HEK293 (cell line): ENCODE data around the gene ADK.
A peak's percentile ranks its signal among the peaks of the same experiment; 100 is the strongest.

ENCODE experiments used
- CTCF ChIA-PET: fragments of 350-600 bp; formaldehyde crosslinking; extraction: SDS; loops from one replicate; lab custom pipeline; 2021; ENCODE audit warnings: antibody characterized with exemption; lab: Yijun Ruan, JAX
- POLR2A ChIA-PET: fragments of 300-600 bp; formaldehyde crosslinking; extraction: SDS; loops from one replicate; lab custom pipeline; 2020; ENCODE audit warnings: antibody characterized with exemption, inconsistent platforms; lab: Yijun Ruan, JAX
- H3K27ac ChIP-seq: fragments of 200-500 bp; sonication (Bioruptor generic); 2 replicates; pipeline ENCODE4 v1.5.1; 2014; ENCODE audit warnings: low read depth, low read length, control low read depth, inconsistent platforms; ENCODE audit errors: extremely low read depth
- H3K36me3 ChIP-seq, 2 experiments: fragments of 200-500 bp in 1 of 2; sonication (Bioruptor generic) in 1 of 2; 1 replicate in 1 of 2; 2 replicates in 1 of 2; pipeline ENCODE4 v1.5.1; 2014 to 2017; ENCODE audit warnings: inconsistent platforms in 2 of 2, low read length in 2 of 2; ENCODE audit not compliant: control insufficient read depth in 2 of 2, insufficient read depth in 1 of 2
- H3K4me1 ChIP-seq: fragments of 200-500 bp; sonication (Bioruptor generic); 2 replicates; pipeline ENCODE4 v1.5.1; 2014; ENCODE audit warnings: mild to moderate bottlenecking, low read length, inconsistent platforms; ENCODE audit not compliant: control insufficient read depth, insufficient read depth
- H3K4me3 ChIP-seq: 2 replicates; pipeline ENCODE4 v1.5.1; 2011; ENCODE audit warnings: low read depth, mild to moderate bottlenecking, control low read depth, low read length, moderate library complexity
- H3K9me3 ChIP-seq: fragments of 200-500 bp; sonication (Bioruptor generic); 2 replicates; pipeline ENCODE4 v1.5.1; 2014; ENCODE audit warnings: low read depth, low read length, inconsistent platforms; ENCODE audit not compliant: control insufficient read depth, insufficient read depth
- MYNN ChIP-seq: fragments of 450-650 bp; formaldehyde crosslinking; IDR thresholded peaks from 2 replicates; pipeline ENCODE4 v1.5.1; 2016; ENCODE audit warnings: missing biosample characterization, missing genetic modification characterization, borderline replicate concordance
- OSR2 ChIP-seq: fragments of 450-650 bp; formaldehyde crosslinking; IDR thresholded peaks from 2 replicates; pipeline ENCODE4 v1.5.1; 2016; ENCODE audit warnings: missing biosample characterization, missing genetic modification characterization
- REPIN1 ChIP-seq: fragments of 450-650 bp; formaldehyde crosslinking; IDR thresholded peaks from 2 replicates; pipeline ENCODE4 v1.5.1; 2017; ENCODE audit warnings: missing biosample characterization, missing genetic modification characterization, low read depth
- ZBTB49 ChIP-seq: fragments of 450-650 bp; formaldehyde crosslinking; IDR thresholded peaks from 2 replicates; pipeline ENCODE4 v1.5.1; 2016; ENCODE audit warnings: missing biosample characterization, missing genetic modification characterization, low read depth
- ZEB2 ChIP-seq: fragments of 450-650 bp; formaldehyde crosslinking; IDR thresholded peaks from 2 replicates; pipeline ENCODE4 v1.5.1; 2016; ENCODE audit warnings: missing biosample characterization, missing genetic modification characterization
- ZNF184 ChIP-seq: fragments of 450-650 bp; IDR thresholded peaks from 2 replicates; pipeline ENCODE4 v1.5.1; 2018; ENCODE audit warnings: missing biosample characterization, mild to moderate bottlenecking, missing genetic modification characterization
- ZNF23 ChIP-seq: fragments of 450-650 bp; formaldehyde crosslinking; IDR thresholded peaks from 2 replicates; pipeline ENCODE4 v1.5.1; 2016; ENCODE audit warnings: missing biosample characterization, missing genetic modification characterization, borderline replicate concordance
- ZNF292 ChIP-seq: fragments of 450-650 bp; formaldehyde crosslinking; IDR thresholded peaks from 2 replicates; pipeline ENCODE4 v1.5.1; 2016; ENCODE audit warnings: low read depth, missing biosample characterization, missing genetic modification characterization, borderline replicate concordance
- ZNF311 ChIP-seq: fragments of 450-650 bp; formaldehyde crosslinking; IDR thresholded peaks from 2 replicates; pipeline ENCODE4 v1.5.1; 2017; ENCODE audit warnings: missing biosample characterization, missing genetic modification characterization, borderline replicate concordance
- ZNF341 ChIP-seq: fragments of 450-650 bp; formaldehyde crosslinking; IDR thresholded peaks from 2 replicates; pipeline ENCODE4; 2016; ENCODE audit warnings: low read depth, missing biosample characterization, missing genetic modification characterization
- ZNF354C ChIP-seq: fragments of 450-650 bp; formaldehyde crosslinking; IDR thresholded peaks from 2 replicates; pipeline ENCODE4 v1.5.1; 2016; ENCODE audit warnings: missing biosample characterization, missing genetic modification characterization, low read depth, borderline replicate concordance
- ZNF449 ChIP-seq: fragments of 450-650 bp; formaldehyde crosslinking; IDR thresholded peaks from 2 replicates; pipeline ENCODE4 v1.5.1; 2017; ENCODE audit warnings: missing biosample characterization, mild to moderate bottlenecking, missing genetic modification characterization, moderate library complexity
- ZNF530 ChIP-seq: fragments of 450-650 bp; formaldehyde crosslinking; IDR thresholded peaks from 2 replicates; pipeline ENCODE4 v1.5.1; 2016; ENCODE audit warnings: low read depth, missing biosample characterization, missing genetic modification characterization
- ZNF621 ChIP-seq: fragments of 450-650 bp; formaldehyde crosslinking; IDR thresholded peaks from 2 replicates; pipeline ENCODE4 v1.5.1; 2017; ENCODE audit warnings: missing biosample characterization, missing genetic modification characterization
- ZNF664 ChIP-seq: fragments of 450-650 bp; formaldehyde crosslinking; IDR thresholded peaks from 2 replicates; pipeline ENCODE4 v1.5.1; 2016; ENCODE audit warnings: missing biosample characterization, missing genetic modification characterization
- ZNF768 ChIP-seq: fragments of 450-650 bp; formaldehyde crosslinking; IDR thresholded peaks from 2 replicates; pipeline ENCODE4 v1.5.1; 2018; ENCODE audit warnings: missing biosample characterization, mild to moderate bottlenecking, missing genetic modification characterization
- ZNF776 ChIP-seq: fragments of 450-650 bp; formaldehyde crosslinking; IDR thresholded peaks from 2 replicates; pipeline ENCODE4 v1.5.0; 2017; ENCODE audit warnings: missing biosample characterization, missing genetic modification characterization, borderline replicate concordance
- TF ChIP-seq, protein P1 (sequence below): fragments of 450-650 bp; formaldehyde crosslinking; IDR thresholded peaks from 2 replicates; pipeline ENCODE4 v1.5.1; 2017; ENCODE audit warnings: missing biosample characterization, missing genetic modification characterization
- TF ChIP-seq, protein P2 (sequence below): IDR thresholded peaks from 2 replicates; pipeline ENCODE4 v1.6.1; 2011; ENCODE audit warnings: mild to moderate bottlenecking, low read depth, low read length, borderline replicate concordance
- TF ChIP-seq, protein P3 (sequence below): fragments of 450-650 bp; formaldehyde crosslinking; IDR thresholded peaks from 2 replicates; pipeline ENCODE4 v1.5.1; 2016; ENCODE audit warnings: missing biosample characterization, missing genetic modification characterization

The ADK gene

GRCh38 chr10:74164716-74165529, 13.9 kb downstream of the ADK start (continued):
- TF ChIP-seq, protein P1, sequence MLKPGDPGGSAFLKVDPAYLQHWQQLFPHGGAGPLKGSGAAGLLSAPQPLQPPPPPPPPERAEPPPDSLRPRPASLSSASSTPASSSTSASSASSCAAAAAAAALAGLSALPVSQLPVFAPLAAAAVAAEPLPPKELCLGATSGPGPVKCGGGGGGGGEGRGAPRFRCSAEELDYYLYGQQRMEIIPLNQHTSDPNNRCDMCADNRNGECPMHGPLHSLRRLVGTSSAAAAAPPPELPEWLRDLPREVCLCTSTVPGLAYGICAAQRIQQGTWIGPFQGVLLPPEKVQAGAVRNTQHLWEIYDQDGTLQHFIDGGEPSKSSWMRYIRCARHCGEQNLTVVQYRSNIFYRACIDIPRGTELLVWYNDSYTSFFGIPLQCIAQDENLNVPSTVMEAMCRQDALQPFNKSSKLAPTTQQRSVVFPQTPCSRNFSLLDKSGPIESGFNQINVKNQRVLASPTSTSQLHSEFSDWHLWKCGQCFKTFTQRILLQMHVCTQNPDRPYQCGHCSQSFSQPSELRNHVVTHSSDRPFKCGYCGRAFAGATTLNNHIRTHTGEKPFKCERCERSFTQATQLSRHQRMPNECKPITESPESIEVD (tag by site-specific recombination): peak; percentile 92
- TF ChIP-seq ZNF530 (tag by site-specific recombination) (no peak), ZNF23 (tag by site-specific recombination) (no peak), ZNF292 (tag by site-specific recombination) (no peak), OSR2 (no peak), ZNF341 (tag by site-specific recombination) (0 out of 2 replicates have a peak, but pooled peaks have one; percentile 19)
- TF ChIP-seq, protein P2, sequence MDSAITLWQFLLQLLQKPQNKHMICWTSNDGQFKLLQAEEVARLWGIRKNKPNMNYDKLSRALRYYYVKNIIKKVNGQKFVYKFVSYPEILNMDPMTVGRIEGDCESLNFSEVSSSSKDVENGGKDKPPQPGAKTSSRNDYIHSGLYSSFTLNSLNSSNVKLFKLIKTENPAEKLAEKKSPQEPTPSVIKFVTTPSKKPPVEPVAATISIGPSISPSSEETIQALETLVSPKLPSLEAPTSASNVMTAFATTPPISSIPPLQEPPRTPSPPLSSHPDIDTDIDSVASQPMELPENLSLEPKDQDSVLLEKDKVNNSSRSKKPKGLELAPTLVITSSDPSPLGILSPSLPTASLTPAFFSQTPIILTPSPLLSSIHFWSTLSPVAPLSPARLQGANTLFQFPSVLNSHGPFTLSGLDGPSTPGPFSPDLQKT: no peak

GRCh38 chr10:74165530-74165901, 14.5 kb downstream of the ADK start:
- no peaks in the 10 kb centered on the region; a peak in 1 of 3 replicates for H3K36me3 ChIP-seq
- H3K4me3 ChIP-seq: no peak overlapping the region
- H3K9me3 ChIP-seq: no peaks in the 10 kb centered on the region
- no peak overlapping the region for H3K27ac ChIP-seq
- peaks cover 17% of the 10 kb centered on the region for H3K4me1 ChIP-seq
- ChIA-PET POLR2A (interaction anchor here (1.4 to 3.1 kb wide), 3 partner anchors 11 to 15 kb away, joined by 4 to 22 read pairs (median 8); partner anchors contain the start of genes ADK and AP3M1), CTCF (interaction anchor here (0.9 kb wide), 1 partner anchor 13 kb away, joined by 3 read pairs; no protein-coding TSS in a partner anchor)
- TF ChIP-seq ZEB2 (tag by site-specific recombination) (0 out of 2 replicates have a peak, but pooled peaks have one; percentile 28), REPIN1 (tag by site-specific recombination) (no peak), ZNF292 (tag by site-specific recombination) (no peak), ZNF184 (tag by site-specific recombination) (0 out of 2 replicates have a peak, but pooled peaks have one; percentile 45), ZBTB49 (tag by site-specific recombination) (no peak), ZNF354C (tag by site-specific recombination) (no peak), ZNF311 (tag by site-specific recombination) (no peak), ZNF664 (tag by site-specific recombination) (0 out of 2 replicates have a peak, but pooled peaks have one; percentile 18), ZNF776 (tag by site-specific recombination) (no peak), ZNF449 (no peak), ZNF768 (tag by site-specific recombination) (no peak), MYNN (tag by site-specific recombination) (no peak), ZNF621 (tag by site-specific recombination) (no peak)
- TF ChIP-seq, protein P3, sequence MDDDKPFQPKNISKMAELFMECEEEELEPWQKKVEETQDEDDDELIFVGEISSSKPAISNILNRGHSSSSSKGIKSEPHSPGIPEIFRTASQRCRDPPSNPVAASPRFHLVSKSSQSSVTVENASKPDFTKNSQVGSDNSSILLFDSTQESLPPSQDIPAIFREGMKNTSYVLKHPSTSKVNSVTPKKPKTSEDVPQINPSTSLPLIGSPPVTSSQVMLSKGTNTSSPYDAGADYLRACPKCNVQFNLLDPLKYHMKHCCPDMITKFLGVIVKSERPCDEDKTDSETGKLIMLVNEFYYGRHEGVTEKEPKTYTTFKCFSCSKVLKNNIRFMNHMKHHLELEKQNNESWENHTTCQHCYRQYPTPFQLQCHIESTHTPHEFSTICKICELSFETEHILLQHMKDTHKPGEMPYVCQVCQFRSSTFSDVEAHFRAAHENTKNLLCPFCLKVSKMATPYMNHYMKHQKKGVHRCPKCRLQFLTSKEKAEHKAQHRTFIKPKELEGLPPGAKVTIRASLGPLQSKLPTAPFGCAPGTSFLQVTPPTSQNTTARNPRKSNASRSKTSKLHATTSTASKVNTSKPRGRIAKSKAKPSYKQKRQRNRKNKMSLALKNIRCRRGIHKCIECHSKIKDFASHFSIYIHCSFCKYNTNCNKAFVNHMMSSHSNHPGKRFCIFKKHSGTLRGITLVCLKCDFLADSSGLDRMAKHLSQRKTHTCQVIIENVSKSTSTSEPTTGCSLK (tag by site-specific recombination): no peak
- TF ChIP-seq, protein P1 (tag by site-specific recombination): peak; percentile 81
